Keratinocyte (primary cell): Measurements from ENCODE around the gene EHMT1.

Source experiments
- CTCF ChIP-seq, 3 experiments: IDR thresholded peaks in 1 of 3; conservative IDR thresholded peaks in 1 of 3; optimal IDR thresholded peaks in 1 of 3; 2 replicates in 2 of 3; 3 replicates in 1 of 3; pipeline versions ENCODE3 to v1.5.1; 2011; ENCODE audit warnings: low read length in 3 of 3, mild to moderate bottlenecking in 3 of 3, moderate library complexity in 2 of 3, control low read depth in 1 of 3, inconsistent platforms in 1 of 3; ENCODE audit not compliant: insufficient read depth in 2 of 3; ENCODE audit errors: extremely low read depth in 1 of 3
- EZH2 ChIP-seq: IDR thresholded peaks from one replicate; pipeline ENCODE4 v1.6.1; 2012; ENCODE audit warnings: inconsistent platforms, mild to moderate bottlenecking, low read length, moderate library complexity

GRCh38 chr9:137870432-137870831 lies 251.6 kb downstream of the EHMT1 start:
- no peak for TF ChIP-seq CTCF (optimal IDR thresholded peaks at IDR 0.05 in 1 of 3, IDR thresholded peaks at IDR 0.05 in 1 of 3, conservative IDR thresholded peaks at IDR 0.05 in 1 of 3; ENCODE audit: extremely low read depth in 1 of 3, insufficient read depth in 2 of 3, low read length in 3 of 3)
- no peak for TF ChIP-seq EZH2
